DMS114 treated with DMSO at 0.1 percent for 48 hours (cell line): ENCODE results near the gene PLA2G2E.
"Not testable (repeated sequence)": the region's sequence is repeated elsewhere in the genome, so short reads cannot be mapped to it uniquely, and the experiment has no call there.

Experiments
- DNase-seq: peaks from one replicate; lab custom pipeline; 2025; ENCODE audit not compliant: unreplicated experiment; lab: John Stamatoyannopoulos, UW

PLA2G2E gene

DNA sequence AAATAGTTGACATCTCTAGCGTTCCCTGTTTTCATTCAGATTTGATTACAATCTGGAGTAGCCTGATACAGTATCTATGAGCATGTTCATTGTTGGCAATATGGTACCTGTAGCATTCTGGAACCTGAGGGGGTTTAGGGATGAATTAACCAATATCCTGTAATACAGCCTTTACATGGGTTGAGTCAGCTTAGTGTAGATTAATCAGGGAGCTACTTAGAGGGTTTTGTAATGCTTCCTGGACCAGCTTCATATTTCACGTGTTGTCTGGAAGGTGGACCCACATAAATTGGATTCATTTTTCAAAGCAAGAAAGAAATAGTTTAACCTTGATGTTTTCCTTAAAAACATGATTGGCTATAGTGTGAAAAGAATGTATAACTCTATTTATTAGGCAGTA is 37.6 kb downstream of the PLA2G2E start:
- no peak for DNase-seq

DNA sequence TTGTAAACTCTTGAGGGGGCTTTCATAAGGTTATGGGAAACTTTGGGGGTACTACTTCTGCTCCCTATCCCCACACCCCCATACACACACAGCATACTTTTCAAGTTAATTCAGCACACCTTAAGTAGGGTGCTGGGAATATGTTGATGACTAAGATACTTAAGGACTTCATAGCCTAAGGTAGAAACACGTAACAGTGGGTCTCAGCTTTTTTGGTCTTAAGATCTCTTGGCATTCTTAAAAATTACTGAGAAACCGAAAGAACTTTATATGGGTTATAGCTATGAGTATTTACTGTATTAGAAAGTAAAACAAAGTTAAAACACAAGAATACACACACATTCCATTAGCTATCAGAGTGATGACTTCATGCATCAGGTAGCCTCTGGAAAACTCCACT is 39.1 kb downstream of the PLA2G2E start:
- DNase-seq = no peak

DNA sequence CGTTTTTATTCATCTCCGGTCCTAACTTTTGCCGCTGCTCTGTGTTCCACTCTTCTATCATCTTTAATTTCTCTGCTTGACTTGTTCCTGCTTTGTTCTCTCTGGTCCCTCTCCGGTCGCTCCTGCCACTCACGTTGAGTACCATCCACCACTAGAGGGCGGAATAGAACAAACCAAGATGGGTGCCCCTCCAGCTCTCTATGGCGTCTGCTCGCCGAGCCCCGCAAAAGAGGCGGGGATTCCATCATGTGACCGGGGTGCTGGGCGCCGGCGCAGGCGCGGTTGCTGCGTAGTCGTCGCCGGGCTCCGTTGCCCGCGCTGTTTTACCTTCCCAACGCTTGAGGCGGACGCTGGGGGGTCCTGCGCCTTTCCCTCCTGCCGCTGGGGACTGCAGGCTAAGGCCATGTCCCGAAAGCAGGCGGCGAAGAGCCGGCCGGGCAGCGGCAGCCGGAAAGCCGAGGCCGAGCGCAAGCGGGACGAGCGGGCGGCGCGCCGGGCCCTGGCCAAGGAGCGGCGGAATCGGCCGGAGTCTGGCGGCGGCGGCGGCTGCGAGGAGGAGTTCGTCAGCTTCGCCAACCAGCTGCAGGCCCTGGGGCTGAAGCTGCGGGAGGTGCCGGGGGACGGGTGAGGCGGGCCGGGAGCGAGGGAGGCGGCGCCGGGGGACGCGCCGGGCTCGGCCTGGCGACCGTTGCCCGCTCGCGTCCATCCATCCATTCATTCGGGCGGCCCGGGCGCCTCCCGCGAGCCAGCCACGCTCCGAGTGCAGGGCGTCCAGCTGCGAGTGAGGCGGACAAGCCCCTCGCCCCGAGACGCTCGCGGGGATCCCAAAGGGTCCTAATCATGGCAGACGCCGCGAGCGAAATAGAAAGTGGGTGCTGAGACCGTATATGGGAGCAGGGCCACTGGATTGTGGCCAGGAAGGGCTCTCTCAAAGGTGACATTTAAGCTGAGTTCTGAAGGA is 41.0 kb downstream of the PLA2G2E start, which contains the start of gene OTUD3:
Gene OTUD3, plus strand, starts transcription at position 285 of the 961 bp plus-strand sequence. Its CDS starts 119 bp downstream, at position 404.
- DNase-seq = peak; percentile 97

DNA sequence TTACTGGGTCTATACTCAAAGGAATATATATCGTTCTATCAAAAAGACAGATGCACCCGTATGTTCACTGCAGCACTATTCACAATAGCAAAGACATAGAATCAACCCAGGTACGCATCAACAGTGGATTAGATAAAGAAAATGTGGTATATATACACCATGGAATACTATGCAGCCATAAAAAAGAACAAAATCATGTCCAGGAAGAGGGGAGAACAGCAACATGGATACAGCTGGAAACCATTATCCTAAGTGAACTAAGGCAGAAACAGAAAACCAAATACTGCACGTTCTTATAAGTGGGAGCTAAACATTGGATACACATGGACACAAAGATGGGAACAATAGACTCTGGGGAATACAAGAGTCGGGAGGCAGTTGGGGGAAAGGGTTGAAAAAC is 42.6 kb downstream of the PLA2G2E start:
- DNase-seq = not testable (repeated sequence)

DNA sequence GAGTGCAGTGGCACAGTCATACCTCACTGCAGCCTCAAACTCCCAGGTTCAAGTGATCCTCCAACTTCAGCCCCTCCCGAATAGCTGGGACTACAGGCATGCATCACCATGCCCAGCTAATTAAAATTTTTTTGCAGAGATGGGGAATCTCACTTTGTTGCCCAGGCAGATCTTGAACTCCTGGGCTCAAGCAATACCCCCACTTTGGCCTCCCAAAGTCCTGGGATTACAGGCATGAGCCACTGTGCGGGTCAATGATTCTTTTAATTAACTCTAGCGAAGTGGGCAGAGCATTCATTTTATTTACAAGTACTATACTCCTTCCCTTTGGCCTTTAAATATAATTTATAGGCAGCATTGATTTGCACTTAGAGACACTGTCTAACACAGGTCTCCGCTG is 43.8 kb downstream of the PLA2G2E start:
- DNase-seq = no peak

DNA sequence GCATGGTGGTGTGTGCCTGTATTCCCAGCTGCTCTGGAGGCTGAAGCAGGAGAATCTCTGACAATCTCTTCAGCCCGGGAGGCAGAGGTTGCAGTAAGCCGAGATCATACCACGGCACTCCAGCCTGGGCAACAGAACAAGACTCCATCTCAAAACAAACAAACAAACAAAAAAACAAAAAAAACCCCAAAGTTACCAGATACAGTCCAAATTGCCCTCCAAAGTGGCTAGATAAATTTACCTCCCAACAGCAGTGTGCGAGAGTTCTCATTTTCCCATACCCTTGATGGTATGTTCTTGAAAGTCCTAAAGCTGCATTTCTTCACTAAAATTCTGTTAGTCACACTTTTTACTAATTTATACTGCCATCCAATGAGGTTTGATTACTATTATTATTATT is 44.2 kb downstream of the PLA2G2E start:
- DNase-seq = no peak

DNA sequence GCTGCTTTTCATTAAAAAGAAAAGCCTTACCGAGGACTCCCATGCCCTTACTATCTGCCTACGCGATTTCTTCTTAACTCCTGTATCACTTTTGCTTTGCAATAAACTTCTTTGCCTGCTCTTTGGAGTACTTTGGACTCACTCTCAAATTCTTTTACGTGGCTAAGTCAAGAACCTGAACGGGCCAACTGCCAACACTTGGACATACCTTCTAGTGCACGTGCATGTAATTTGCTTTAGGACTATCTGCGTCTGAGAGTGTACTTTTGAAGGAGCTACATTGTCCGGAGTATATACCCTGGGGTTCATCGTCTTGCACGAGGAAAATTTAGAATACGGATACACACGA is 44.8 kb downstream of the PLA2G2E start:
- DNase-seq = no peak

DNA sequence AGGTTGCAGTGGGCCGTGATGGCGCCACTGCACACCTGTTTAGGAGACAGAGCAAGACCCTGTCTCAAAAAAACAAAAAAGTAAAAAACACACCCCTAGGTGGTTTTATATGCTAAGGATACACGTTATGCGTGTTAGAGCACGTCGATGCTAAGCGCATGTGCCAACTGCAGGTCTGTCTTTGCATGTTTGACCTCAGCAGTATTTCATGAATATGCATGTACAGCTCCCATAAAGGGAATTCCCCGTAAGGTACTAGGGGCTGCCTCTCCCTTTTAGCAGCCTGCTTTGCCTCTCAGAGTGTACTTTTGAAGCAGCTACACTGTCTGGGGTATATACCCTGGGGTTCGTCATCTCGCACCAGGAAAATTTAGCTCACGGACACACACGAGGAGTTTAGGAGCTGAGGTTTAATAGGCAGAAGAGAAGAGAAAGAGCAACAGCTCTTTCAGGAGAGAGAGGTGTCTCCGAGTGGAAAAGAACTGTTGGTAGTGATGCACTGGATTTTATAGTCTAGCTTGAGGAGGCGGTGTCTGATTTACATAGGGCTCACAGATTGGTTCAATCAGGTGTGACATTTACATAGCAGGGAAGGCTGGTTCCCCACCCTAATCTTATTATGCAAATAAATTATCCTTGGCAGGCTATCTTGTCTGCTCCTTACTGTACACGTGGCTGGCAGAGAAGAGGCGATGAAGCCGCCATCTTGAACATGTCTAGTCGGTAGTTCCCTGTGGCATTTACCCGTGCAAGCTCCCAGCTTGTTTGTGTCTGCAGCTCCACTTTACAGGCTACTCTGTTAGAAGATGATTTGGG is 45.4 kb downstream of the PLA2G2E start:
- no peak for DNase-seq

DNA sequence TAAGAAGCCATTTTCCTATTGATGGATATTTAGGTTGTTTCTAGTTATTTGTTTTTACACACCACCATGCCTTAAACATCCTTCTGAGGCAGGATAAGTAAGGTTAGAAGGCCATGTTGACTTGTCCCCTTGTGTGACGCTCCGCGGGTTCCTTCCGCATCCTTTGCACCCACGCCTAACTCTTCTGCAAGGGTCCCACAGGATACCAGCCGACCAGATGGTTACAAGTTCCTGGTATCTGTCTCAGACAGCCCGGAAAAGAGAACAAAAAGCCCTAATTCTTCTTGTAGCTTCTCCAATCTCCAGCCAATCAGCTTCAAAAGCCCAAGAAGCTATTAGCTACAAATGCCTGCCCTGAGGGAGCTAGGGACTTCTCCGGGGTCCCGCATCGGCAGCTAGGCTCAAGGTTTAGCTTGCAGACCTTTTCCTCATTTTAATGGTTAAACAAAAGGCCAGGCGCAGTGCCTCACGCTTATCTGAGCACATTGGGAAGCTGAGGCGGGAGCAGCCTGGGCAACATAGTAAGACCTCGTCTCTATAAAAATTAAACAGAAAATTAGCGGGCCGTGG is 46.2 kb downstream of the PLA2G2E start:
- DNase-seq = no peak

DNA sequence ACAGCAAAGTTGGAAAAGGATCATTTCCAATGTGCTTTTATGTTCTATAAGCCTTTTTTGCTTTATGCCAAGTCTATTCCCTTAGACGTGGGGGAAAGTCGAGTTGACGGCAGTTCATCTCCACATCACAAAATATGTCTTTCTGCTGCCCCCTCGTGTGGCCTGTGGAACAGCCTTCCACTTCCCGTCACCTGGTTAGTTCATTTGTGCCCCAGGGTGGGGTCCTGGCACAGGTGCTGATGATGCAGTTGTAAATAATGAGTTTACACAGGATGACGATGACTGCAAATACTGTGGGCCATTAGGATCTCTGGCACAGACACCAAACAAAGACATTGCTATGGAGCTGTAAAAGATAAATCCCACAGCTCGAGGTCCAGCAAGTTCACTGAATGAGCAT is 51.2 kb downstream of the PLA2G2E start:
- DNase-seq = no peak
